ENCODE measurements around the gene TULP4. TPM values are rescaled to one million over a fixed set of nuclear protein-coding genes. Genes with fewer than 3 reads are reported as not detected.
"Not testable (repeated sequence)": the region's sequence is repeated elsewhere in the genome, so short reads cannot be mapped to it uniquely, and the experiment has no call there.

Gene TULP4
- total RNA-seq, 2 donors from 2014 or later: 61.9 to 72.0 TPM

DNA sequence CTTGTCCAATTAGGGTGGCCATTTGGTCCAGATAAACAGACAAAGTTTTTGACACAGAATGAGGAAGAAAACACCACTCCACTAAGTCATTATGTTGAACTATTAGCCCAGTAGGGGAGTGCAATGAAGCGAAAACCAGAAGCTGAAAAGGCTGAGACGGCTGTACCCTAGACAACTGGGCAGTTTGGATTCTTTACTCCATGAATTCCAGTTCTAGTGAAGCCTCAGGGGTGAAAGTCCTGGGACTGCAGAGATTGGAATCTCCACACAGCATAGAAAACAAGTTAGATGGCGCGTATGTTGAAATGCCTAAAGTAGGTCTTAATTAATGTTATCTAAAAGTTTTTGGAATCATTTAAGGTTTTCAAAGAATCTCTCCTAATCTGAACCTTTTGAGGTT is 10.7 kb upstream of the TULP4 start:
- not testable (repeated sequence) for H3K36me3 Mint-ChIP-seq (ENCODE audit: low read depth); DNase-seq; H3K4me3 Mint-ChIP-seq; H3K27me3 Mint-ChIP-seq; H3K4me1 Mint-ChIP-seq; ATAC-seq; H3K27ac Mint-ChIP-seq; H3K9me3 ChIP-seq (ENCODE audit: control insufficient read depth, low read length, poor library complexity, severe bottlenecking)

DNA sequence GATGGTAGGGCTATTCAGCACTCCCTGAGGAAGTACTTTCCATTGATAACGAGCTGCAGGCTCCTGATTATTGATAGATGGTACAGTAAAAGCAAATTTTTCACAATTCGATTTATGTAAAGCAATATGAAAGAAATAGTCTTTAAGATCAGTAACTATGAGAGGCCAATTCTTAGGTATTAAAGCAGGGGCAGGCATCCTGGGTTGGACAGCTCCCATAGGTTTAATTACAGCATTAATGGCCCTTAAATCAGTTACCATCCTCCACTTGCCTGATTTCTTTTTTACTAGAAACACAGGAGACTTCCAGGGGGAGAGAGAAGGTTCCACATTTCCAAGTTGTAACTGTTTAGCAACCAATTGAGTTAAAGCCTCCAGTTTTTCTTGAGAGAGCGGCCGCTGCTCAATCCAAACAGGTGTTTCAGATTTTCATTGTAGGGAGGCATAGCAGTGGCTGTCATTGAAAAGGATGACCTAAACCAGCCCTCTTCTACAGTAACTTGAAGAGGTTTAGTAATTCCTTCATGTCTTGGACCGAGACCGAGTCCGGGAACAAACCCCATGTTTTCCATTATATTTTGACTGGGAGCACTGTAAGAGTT is 10.0 kb upstream of the TULP4 start:
- H3K27me3 Mint-ChIP-seq; H3K9me3 ChIP-seq (ENCODE audit: control insufficient read depth, low read length, poor library complexity, severe bottlenecking); DNase-seq; ATAC-seq; H3K36me3 Mint-ChIP-seq (ENCODE audit: low read depth); H3K4me3 Mint-ChIP-seq; H3K27ac Mint-ChIP-seq; H3K4me1 Mint-ChIP-seq: not testable (repeated sequence)

DNA sequence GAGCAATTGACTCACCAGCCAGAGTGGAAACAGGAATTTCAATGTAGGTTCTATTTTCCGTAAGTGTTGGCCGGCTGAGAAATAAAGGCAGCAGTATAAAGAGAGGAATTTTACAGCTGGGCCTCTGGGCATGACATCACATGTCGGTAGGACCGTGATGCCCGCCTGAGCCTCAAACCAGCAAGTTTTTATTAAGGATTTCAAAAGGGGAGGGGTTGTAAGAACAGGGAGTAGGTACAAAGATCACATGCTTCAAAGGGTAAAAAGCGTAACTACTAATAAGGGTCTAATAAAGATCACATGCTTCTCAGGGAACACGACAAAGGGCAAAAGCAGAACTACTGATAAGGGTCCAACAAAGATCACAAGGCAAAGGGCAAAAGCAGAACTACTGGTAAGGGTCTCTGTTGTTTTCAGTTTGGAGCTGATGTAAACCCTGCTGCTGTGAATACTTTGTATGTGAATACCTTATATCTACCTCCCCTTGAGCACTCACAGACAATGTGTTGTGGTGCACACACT is 9.0 kb upstream of the TULP4 start:
- DNase-seq: no peak

DNA sequence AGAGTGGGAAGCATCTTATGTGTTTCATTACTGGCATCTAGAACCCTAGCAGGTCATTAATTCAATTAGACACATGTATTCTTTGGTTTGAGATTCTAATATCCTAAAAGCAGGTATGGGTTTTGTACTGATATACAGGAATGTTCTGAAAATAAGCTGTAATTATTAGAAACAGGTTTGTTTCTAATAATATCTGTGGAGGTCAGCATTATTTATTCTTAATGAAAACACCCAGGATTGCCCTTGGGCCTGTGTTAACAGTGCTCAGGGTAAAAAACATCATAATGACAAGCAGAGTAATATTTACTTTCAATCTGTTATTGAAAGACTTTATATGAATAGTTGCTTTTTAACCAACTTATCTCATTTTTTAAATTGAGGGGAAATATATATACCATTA is 8.0 kb upstream of the TULP4 start:
- Mint-ChIP-seq H3K4me3 (no peak overlapping the region), H3K27me3 (no peaks in the 10 kb centered on the region), H3K36me3 (ENCODE audit: low read depth) (peaks cover 3% of the 10 kb centered on the region), H3K27ac (no peak overlapping the region), H3K4me1 (peaks cover 6% of the 10 kb centered on the region)
- H3K9me3 ChIP-seq (ENCODE audit: control insufficient read depth, low read length, poor library complexity, severe bottlenecking): no peaks in the 10 kb centered on the region
- no peak for ATAC-seq
- no peak for DNase-seq

More for the DNA sequence above, 9.0 kb upstream of the TULP4 start:
- H3K4me1 Mint-ChIP-seq: peaks cover 6% of the 10 kb centered on the region
- H3K9me3 ChIP-seq (ENCODE audit: control insufficient read depth, low read length, poor library complexity, severe bottlenecking): no peaks in the 10 kb centered on the region
- no peak overlapping the region for H3K27ac Mint-ChIP-seq
- H3K36me3 Mint-ChIP-seq (ENCODE audit: low read depth): peaks cover 8% of the 10 kb centered on the region
- ATAC-seq: no peak
- no peak overlapping the region for H3K4me3 Mint-ChIP-seq
- no peaks in the 10 kb centered on the region for H3K27me3 Mint-ChIP-seq

DNA sequence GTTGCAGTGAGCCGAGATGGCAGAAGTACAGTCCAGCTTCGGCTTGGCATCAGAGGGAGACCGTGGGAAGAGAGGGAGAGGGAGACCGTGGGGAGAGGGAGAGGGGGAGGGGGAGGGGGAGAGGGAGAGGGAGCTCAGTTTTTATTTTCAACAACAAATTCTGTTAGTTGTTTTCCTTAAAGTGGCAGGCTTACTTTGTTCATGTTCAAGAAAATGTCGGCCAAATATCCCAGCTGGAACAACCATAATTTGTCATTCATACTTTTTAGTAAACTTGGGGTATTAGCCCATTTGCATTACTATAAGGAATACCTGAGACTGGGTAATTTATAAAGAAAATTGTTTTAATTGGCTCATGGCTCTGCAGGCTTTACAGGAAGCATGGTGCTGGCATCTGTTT is 2.5 kb upstream of the TULP4 start:
- DNase-seq (no peak), ATAC-seq (no peak)
- no peaks in the 10 kb centered on the region for H3K9me3 ChIP-seq (ENCODE audit: control insufficient read depth, low read length, poor library complexity, severe bottlenecking)
- no peak overlapping the region for H3K27ac Mint-ChIP-seq
- H3K4me1 Mint-ChIP-seq: peaks cover 6% of the 10 kb centered on the region
- peaks cover 5% of the 10 kb centered on the region for H3K36me3 Mint-ChIP-seq (ENCODE audit: low read depth)
- H3K27me3 Mint-ChIP-seq: no peaks in the 10 kb centered on the region
- H3K4me3 Mint-ChIP-seq: no peak overlapping the region

DNA sequence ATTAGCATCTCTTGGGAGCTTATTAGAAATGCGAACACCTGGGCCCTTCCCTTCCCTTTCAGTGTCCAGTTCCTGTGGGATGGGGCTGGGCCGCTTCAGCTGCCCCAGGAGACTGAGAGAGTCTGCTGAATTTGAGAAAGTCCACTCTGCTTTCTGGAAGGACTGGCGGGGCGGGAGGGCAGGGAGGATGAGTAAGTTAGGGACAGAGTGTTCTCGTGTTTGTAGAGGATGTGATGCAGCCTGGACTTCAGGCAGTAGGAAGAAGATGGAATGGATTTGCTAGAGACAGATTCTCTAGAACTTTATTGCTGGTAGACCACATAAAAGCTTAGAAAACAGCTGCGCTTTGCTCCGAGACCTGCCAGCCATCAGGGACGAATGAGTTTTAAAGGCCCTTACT is 1.1 kb upstream of the TULP4 start:
- Mint-ChIP-seq H3K27me3 (no peaks in the 10 kb centered on the region), H3K36me3 (ENCODE audit: low read depth) (peaks cover 5% of the 10 kb centered on the region), H3K4me1 (peaks cover 3% of the 10 kb centered on the region), H3K27ac (no peak overlapping the region), H3K4me3 (no peak overlapping the region)
- DNase-seq: no peak
- no peaks in the 10 kb centered on the region for H3K9me3 ChIP-seq (ENCODE audit: control insufficient read depth, low read length, poor library complexity, severe bottlenecking)
- no peak for ATAC-seq

DNA sequence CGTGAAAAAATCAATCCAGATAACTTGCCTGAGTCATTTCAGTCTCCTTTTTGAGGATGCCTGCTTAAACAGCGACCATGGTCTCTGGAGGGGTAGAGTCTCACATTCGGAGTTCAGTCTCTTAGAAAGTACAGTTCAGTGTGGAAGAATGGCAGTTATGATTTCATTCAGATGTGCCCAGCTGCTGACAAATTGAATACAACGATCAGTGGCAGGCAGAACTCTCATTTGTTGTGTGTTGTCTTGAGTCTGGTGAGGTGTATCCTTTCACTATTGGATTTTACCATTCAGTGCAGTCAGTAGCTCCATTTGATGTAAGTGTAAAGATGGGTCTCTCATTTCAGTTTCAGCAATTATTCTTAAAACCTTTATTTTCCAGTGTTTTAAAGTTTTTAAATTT is 639 bp upstream of the TULP4 start:
- no peaks in the 10 kb centered on the region for H3K9me3 ChIP-seq (ENCODE audit: control insufficient read depth, low read length, poor library complexity, severe bottlenecking)
- Mint-ChIP-seq H3K4me1 (peaks cover 3% of the 10 kb centered on the region), H3K36me3 (ENCODE audit: low read depth) (peaks cover 5% of the 10 kb centered on the region), H3K27me3 (no peaks in the 10 kb centered on the region), H3K27ac (no peak overlapping the region), H3K4me3 (no peak overlapping the region)
- no peak for DNase-seq
- no peak for ATAC-seq

DNA sequence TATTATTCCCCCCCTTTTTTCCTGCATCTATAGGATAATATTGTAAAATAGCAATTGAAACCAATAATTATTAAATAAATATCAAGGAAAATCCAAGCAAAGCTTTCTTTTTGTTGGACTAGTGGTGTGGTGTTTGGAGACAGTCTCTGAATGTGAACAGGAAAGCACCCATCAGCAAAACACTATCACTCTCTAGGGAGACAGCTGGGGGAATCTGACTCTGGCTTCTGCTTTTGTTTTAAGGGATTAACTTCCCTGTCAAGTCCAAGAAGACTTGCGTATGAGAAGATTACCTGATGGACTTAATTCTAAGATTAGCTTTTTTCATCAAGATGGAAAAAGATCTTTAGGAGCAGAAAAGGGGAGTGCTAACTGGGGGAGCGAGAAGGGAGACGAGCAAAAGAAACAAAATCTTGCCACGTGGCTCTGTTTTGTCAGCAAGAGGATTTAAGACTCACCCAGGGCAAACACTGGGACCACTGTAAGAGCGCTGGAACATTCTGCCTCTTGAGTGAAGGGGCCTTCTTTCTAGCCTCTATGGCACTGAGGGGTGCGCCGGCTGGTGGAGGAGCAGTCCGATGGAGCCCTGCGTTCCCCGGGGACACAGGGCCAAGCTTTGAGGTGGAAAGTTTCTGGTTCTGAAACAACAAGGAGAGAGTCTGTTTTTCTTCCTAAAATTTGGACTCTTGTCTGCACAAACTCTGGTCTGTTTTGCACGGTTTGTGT is 570 bp downstream of the TULP4 start:
- no peaks in the 10 kb centered on the region for H3K9me3 ChIP-seq (ENCODE audit: control insufficient read depth, low read length, poor library complexity, severe bottlenecking)
- H3K27me3 Mint-ChIP-seq: no peaks in the 10 kb centered on the region
- DNase-seq: no peak
- no peak for ATAC-seq
- H3K4me3 Mint-ChIP-seq: no peak overlapping the region
- H3K4me1 Mint-ChIP-seq: peaks cover 3% of the 10 kb centered on the region
- no peak overlapping the region for H3K27ac Mint-ChIP-seq
- H3K36me3 Mint-ChIP-seq (ENCODE audit: low read depth): peaks cover 8% of the 10 kb centered on the region

DNA sequence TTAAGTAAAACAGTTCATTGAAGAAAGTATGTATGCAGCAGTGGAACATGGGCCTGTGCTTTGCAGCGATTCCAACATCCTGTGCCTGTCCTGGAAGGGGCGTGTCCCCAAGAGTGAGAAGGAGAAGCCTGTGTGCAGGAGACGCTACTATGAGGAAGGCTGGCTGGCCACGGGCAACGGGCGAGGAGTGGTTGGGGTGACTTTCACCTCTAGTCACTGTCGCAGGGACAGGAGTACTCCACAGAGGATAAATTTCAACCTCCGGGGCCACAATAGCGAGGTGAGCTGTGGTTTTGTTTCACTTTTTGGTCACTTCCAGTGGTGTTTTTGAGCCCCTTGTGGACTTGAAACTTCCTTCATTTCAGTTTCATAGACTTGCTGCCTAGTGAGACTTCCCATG is 1.7 kb downstream of the TULP4 start:
- peaks cover 3% of the 10 kb centered on the region for H3K4me1 Mint-ChIP-seq
- peaks cover 8% of the 10 kb centered on the region for H3K36me3 Mint-ChIP-seq (ENCODE audit: low read depth)
- no peak overlapping the region for H3K4me3 Mint-ChIP-seq
- no peaks in the 10 kb centered on the region for H3K9me3 ChIP-seq (ENCODE audit: control insufficient read depth, low read length, poor library complexity, severe bottlenecking)
- peak overlapping the region; percentile 24 for H3K27ac Mint-ChIP-seq
- no peak for DNase-seq
- peak; percentile 16 for ATAC-seq
- H3K27me3 Mint-ChIP-seq: no peaks in the 10 kb centered on the region

DNA sequence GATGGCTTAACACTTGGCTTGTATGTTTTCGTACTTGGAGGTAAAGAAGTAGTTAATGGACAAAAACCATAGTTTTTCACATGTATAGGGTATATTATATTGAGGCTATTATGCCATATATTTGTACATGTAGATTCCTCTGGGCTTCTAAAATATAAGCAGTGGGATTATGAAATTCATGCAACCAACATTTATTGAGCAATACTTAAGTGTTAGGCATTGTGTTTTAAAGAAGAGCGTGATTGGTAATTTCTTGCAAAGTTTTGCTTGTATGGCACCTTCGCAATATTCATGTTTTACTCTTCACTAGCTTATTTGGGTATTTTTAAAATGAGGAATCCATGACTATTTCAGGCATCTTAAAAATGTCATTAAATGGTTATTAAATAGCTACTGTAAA is 2.5 kb downstream of the TULP4 start:
- H3K9me3 ChIP-seq (ENCODE audit: control insufficient read depth, low read length, poor library complexity, severe bottlenecking): no peaks in the 10 kb centered on the region
- H3K36me3 Mint-ChIP-seq (ENCODE audit: low read depth): peaks cover 8% of the 10 kb centered on the region
- ATAC-seq (no peak), DNase-seq (no peak)
- H3K4me1 Mint-ChIP-seq: peaks cover 4% of the 10 kb centered on the region
- H3K4me3 Mint-ChIP-seq: no peak overlapping the region
- no peak overlapping the region for H3K27ac Mint-ChIP-seq
- no peaks in the 10 kb centered on the region for H3K27me3 Mint-ChIP-seq

DNA sequence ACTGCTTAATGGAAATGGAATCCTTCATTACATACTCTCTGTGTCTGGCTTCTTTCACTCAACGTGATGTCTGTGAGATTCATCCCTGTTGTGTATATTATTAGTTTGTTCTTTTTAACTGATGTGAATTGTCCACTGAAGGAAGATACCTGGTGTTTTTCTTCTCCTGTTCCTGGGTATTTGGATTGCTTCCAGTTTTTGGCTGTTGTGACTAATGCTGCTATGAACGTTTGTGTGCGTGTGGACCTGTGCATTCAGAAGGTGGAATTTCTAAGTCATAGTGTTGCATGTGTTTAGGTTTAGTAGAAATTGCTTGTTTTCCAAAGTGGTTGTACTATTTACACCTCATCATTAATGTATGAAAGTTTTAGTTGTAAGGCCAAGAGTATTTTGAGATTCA is 3.8 kb downstream of the TULP4 start:
- Mint-ChIP-seq H3K36me3 (ENCODE audit: low read depth) (peaks cover 10% of the 10 kb centered on the region), H3K27ac (no peak overlapping the region), H3K4me3 (no peak overlapping the region), H3K27me3 (no peaks in the 10 kb centered on the region), H3K4me1 (peaks cover 7% of the 10 kb centered on the region)
- no peak for DNase-seq
- ATAC-seq: no peak
- H3K9me3 ChIP-seq (ENCODE audit: control insufficient read depth, low read length, poor library complexity, severe bottlenecking): no peaks in the 10 kb centered on the region

DNA sequence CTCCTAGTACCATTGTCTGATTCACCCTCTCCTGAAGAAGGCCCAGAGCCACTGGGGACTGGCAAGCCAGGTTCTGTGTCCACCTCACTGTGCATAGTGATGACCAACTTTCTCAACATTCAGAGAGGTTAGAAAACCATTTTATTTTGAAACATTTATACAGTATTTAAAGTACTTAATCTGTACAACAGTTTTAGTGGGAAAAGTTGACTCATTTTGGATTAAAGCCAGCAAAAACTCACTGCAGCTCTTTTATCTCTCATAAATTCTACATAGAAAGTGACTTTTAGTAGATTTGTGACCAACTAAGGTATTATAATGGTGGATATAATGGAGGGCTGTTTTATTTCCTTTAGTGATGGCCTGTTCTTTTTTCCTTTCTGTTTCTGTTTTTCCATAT is 9.7 kb downstream of the TULP4 start:
- Mint-ChIP-seq H3K4me1 (peaks cover 34% of the 10 kb centered on the region), H3K27me3 (no peaks in the 10 kb centered on the region), H3K4me3 (no peak overlapping the region), H3K27ac (no peak overlapping the region), H3K36me3 (ENCODE audit: low read depth) (peaks cover 12% of the 10 kb centered on the region)
- no peaks in the 10 kb centered on the region for H3K9me3 ChIP-seq (ENCODE audit: control insufficient read depth, low read length, poor library complexity, severe bottlenecking)
- no peak for ATAC-seq
- no peak for DNase-seq

DNA sequence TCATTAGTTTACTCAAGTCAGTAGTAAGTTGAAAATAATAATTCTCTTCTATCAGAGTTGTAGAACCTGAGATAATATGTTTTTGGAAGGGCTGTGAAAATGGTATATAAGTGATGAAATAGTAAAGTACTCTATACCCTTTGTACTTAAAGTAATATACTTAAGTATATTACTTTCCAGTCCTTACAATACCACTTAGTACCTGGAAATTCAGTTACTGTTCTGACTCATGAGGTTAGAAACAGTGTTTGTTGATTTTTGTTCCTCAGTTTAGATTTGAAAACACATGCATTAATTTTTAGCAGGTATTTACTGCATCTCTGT is 10.1 kb downstream of the TULP4 start:
- DNase-seq: no peak
- H3K4me1 Mint-ChIP-seq: peaks cover 35% of the 10 kb centered on the region
- no peaks in the 10 kb centered on the region for H3K9me3 ChIP-seq (ENCODE audit: control insufficient read depth, low read length, poor library complexity, severe bottlenecking)
- no peak overlapping the region for H3K4me3 Mint-ChIP-seq
- no peak overlapping the region for H3K27ac Mint-ChIP-seq
- H3K36me3 Mint-ChIP-seq (ENCODE audit: low read depth): peaks cover 8% of the 10 kb centered on the region
- ATAC-seq: no peak
- H3K27me3 Mint-ChIP-seq: no peaks in the 10 kb centered on the region

Data from T-helper 17 cell (primary cell).